MCF 10A (cell line): ENCODE measurements around the gene PPM1L. TPM values are rescaled to one million over a fixed set of nuclear protein-coding genes. Genes with fewer than 3 reads are reported as not detected.

Source experiments
- BruUV-seq: library from RNA; stranded (reverse); fragments of 400-500 nt; replicated peaks from 2 replicates; lab custom pipeline; 2021; lab: Mats Ljungman, UMichigan
- CTCF ChIA-PET: fragments of 300-600 bp; sonication (Branson Sonifier 250); formaldehyde crosslinking; extraction: SDS; loops from one replicate; lab custom pipeline; 2021; ENCODE audit warnings: antibody characterized with exemption, inconsistent platforms; lab: Yijun Ruan, JAX
- POLR2A ChIA-PET: fragments of 300-600, 350-650 bp; sonication (Branson Sonifier 250); formaldehyde crosslinking; extraction: SDS; loops from one replicate; lab custom pipeline; 2020; ENCODE audit warnings: antibody characterized with exemption, inconsistent platforms; lab: Yijun Ruan, JAX
- DNase-seq: peaks from one replicate; pipeline ENCODE4 v3.0.0-alpha.2; 2018; ENCODE audit not compliant: unreplicated experiment
- H3K27ac Mint-ChIP-seq: one replicate; pipeline ENCODE4 v1.8.0; 2022; ENCODE audit warnings: mild to moderate bottlenecking, low read depth, mixed read lengths; ENCODE audit not compliant: unreplicated experiment
- H3K27me3 Mint-ChIP-seq: one replicate; pipeline ENCODE4 v1.8.0; 2022; ENCODE audit warnings: mixed read lengths; ENCODE audit not compliant: insufficient read depth, unreplicated experiment
- H3K36me3 Mint-ChIP-seq: one replicate; pipeline ENCODE4 v1.8.0; 2022; ENCODE audit warnings: mild to moderate bottlenecking, moderate library complexity, mixed read lengths; ENCODE audit not compliant: insufficient read depth, unreplicated experiment
- H3K4me1 Mint-ChIP-seq: one replicate; pipeline ENCODE4 v1.8.0; 2022; ENCODE audit warnings: mixed read lengths; ENCODE audit not compliant: insufficient read depth, unreplicated experiment
- H3K4me3 Mint-ChIP-seq: one replicate; pipeline ENCODE4 v1.8.0; 2022; ENCODE audit warnings: mild to moderate bottlenecking, moderate library complexity, mixed read lengths; ENCODE audit not compliant: unreplicated experiment
- H3K9me3 Mint-ChIP-seq: one replicate; pipeline ENCODE4 v1.8.0; 2022; ENCODE audit warnings: mixed read lengths; ENCODE audit not compliant: unreplicated experiment
- CTCF ChIP-seq: fragments of 200-600 bp; IDR thresholded peaks from one replicate; pipeline ENCODE4 v1.8.0; 2022; ENCODE audit warnings: antibody characterized with exemption, mild to moderate bottlenecking; ENCODE audit not compliant: unreplicated experiment
- intact Hi-C: fragments of 100-400 bp; cut with micrococcal nuclease; formaldehyde crosslinking; loops from 2 replicates; pipeline ENCODE4 v1.14.1; 2022
- total RNA-seq: library from RNA; stranded (reverse); gene quantifications from 2 replicates; pipeline ENCODE4 v1.2.3, GENCODE V29; 2022

Gene PPM1L
- total RNA-seq, 1 experiment from 2014 or later = 2.1 TPM

GRCh38 chr3:160758929-160759577, 3.0 kb downstream of the PPM1L start:
- POLR2A ChIA-PET = interaction anchor here (0.6 to 1.3 kb wide), 7 partner anchors 10 to 465 kb away, joined by 3 to 7 read pairs (median 4); no protein-coding TSS in a partner anchor
- TF ChIP-seq CTCF = no peak
- peaks cover 6% of the 10 kb centered on the region for H3K36me3 Mint-ChIP-seq
- CTCF ChIA-PET = interaction anchor here (0.6 to 5.6 kb wide), 13 partner anchors 8 to 906 kb away, joined by 3 to 38 read pairs (median 3); no protein-coding TSS in a partner anchor
- H3K27me3 Mint-ChIP-seq = no peaks in the 10 kb centered on the region
- H3K4me3 Mint-ChIP-seq = peak overlapping the region; percentile 95
- peaks cover 13% of the 10 kb centered on the region for H3K4me1 Mint-ChIP-seq
- BruUV-seq = no TSS peak
- H3K9me3 Mint-ChIP-seq = no peaks in the 10 kb centered on the region
- no peak overlapping the region for H3K27ac Mint-ChIP-seq
- DNase-seq = no peak
- intact Hi-C loops = loop anchor here (1.0 to 10.0 kb wide), 3 partner anchors 43 to 183 kb away; partner anchors contain the start of gene ARL14

- BruUV-seq = no TSS peak
- DNase-seq = no peak
- H3K4me3 Mint-ChIP-seq = no peak overlapping the region
- CTCF ChIA-PET = interaction anchor here (1.0 to 1.4 kb wide), 2 partner anchors 178 to 657 kb away, joined by 4 read pairs; no protein-coding TSS in a partner anchor
- intact Hi-C loops = no loop called here
- no peak overlapping the region for H3K27ac Mint-ChIP-seq
- no peaks in the 10 kb centered on the region for H3K36me3 Mint-ChIP-seq
- no peaks in the 10 kb centered on the region for H3K27me3 Mint-ChIP-seq
- no peaks in the 10 kb centered on the region for H3K9me3 Mint-ChIP-seq
- no peak for TF ChIP-seq CTCF
- H3K4me1 Mint-ChIP-seq = no peaks in the 10 kb centered on the region
- POLR2A ChIA-PET = no interaction called here
Measured at GRCh38 chr3:160763073-160763472, 7.0 kb downstream of the PPM1L start.

GRCh38 chr3:160765211-160765610, 9.2 kb downstream of the PPM1L start:
- Mint-ChIP-seq H3K9me3 (no peaks in the 10 kb centered on the region), H3K36me3 (no peaks in the 10 kb centered on the region), H3K4me1 (no peaks in the 10 kb centered on the region), H3K27me3 (no peaks in the 10 kb centered on the region), H3K27ac (no peak overlapping the region), H3K4me3 (no peak overlapping the region)
- ChIA-PET CTCF (no interaction called here), POLR2A (interaction anchor here (1.0 kb wide), 1 partner anchor 32 kb away, joined by 3 read pairs; no protein-coding TSS in a partner anchor)
- intact Hi-C loops = no loop called here
- BruUV-seq = no TSS peak
- no peak for DNase-seq
- no peak for TF ChIP-seq CTCF

- ChIA-PET POLR2A (interaction anchor here (1.0 to 2.6 kb wide), 3 partner anchors 9 to 42 kb away, joined by 3 to 10 read pairs (median 4); partner anchors contain the start of gene PPM1L), CTCF (no interaction called here)
- Mint-ChIP-seq H3K9me3 (no peaks in the 10 kb centered on the region), H3K4me1 (no peaks in the 10 kb centered on the region), H3K36me3 (no peaks in the 10 kb centered on the region), H3K4me3 (no peak overlapping the region), H3K27ac (no peak overlapping the region), H3K27me3 (no peaks in the 10 kb centered on the region)
- intact Hi-C loops = no loop called here
- no peak for DNase-seq
- no TSS peak for BruUV-seq
- TF ChIP-seq CTCF = no peak
Measured at GRCh38 chr3:160768031-160768430, 12.0 kb downstream of the PPM1L start.
